Stimulated activated CD4-positive, alpha-beta T cell treated with anti-CD3 and anti-CD28 coated beads, Interleukin-2, amount 100 ng/mL, for 4 hours (primary cell): ENCODE results near the gene EDC3.

Source experiments
- DNase-seq: peaks from one replicate; pipeline ENCODE4 v3.0.0-alpha.2; 2020; ENCODE audit warnings: low read depth

Gene EDC3

GRCh38 chr15:74626336-74626735 is 69.5 kb downstream of the EDC3 start:
- no peak for DNase-seq

GRCh38 chr15:74625693-74626092 is 70.1 kb downstream of the EDC3 start:
- DNase-seq: no peak

GRCh38 chr15:74624020-74624602 is 71.7 kb downstream of the EDC3 start:
- no peak for DNase-seq

GRCh38 chr15:74622758-74623157 is 73.1 kb downstream of the EDC3 start:
- DNase-seq: no peak

GRCh38 chr15:74621936-74622335 is 73.9 kb downstream of the EDC3 start:
- DNase-seq: no peak

- no peak for DNase-seq
Observed at GRCh38 chr15:74621546-74621920, 74.3 kb downstream of the EDC3 start.

GRCh38 chr15:74620636-74621545 is 74.9 kb downstream of the EDC3 start:
- DNase-seq: peak; percentile 63

- no peak for DNase-seq
Observed at GRCh38 chr15:74619916-74620635, 75.7 kb downstream of the EDC3 start.

- no peak for DNase-seq
Observed at GRCh38 chr15:74618841-74619596, 76.8 kb downstream of the EDC3 start.

- DNase-seq: no peak
Observed at GRCh38 chr15:74616996-74617395, 78.8 kb downstream of the EDC3 start.

- peak; percentile 53 for DNase-seq
Observed at GRCh38 chr15:74616366-74616939, 79.4 kb downstream of the EDC3 start.

- DNase-seq: peak; percentile 94
Observed at GRCh38 chr15:74615508-74616365, 80.1 kb downstream of the EDC3 start, which contains the start of gene CLK3. TSS of gene CLK3 (plus strand) at chr15:74615836. CDS start at chr15:74619197, 3,361 bp downstream.

GRCh38 chr15:74614744-74615507 is 80.9 kb downstream of the EDC3 start:
- DNase-seq: peak; percentile 84

- DNase-seq: no peak
Observed at GRCh38 chr15:74613953-74614743, 81.7 kb downstream of the EDC3 start.

GRCh38 chr15:74613089-74613952 is 82.5 kb downstream of the EDC3 start:
- no peak for DNase-seq

- DNase-seq: no peak
Observed at GRCh38 chr15:74612677-74613076, 83.1 kb downstream of the EDC3 start.

GRCh38 chr15:74611834-74612233 is 84.0 kb downstream of the EDC3 start:
- no peak for DNase-seq

GRCh38 chr15:74611341-74611740 is 84.5 kb downstream of the EDC3 start:
- DNase-seq: no peak
